NOMO-1 treated with DMSO at 0.1 percent for 48 hours (cell line): ENCODE data around the gene RNF223.
"Not testable (repeated sequence)": the region's sequence is repeated elsewhere in the genome, so short reads cannot be mapped to it uniquely, and the experiment has no call there.

ENCODE experiments used
- DNase-seq: peaks from one replicate; lab custom pipeline; 2025; ENCODE audit not compliant: unreplicated experiment; lab: John Stamatoyannopoulos, UW

The RNF223 gene

DNA sequence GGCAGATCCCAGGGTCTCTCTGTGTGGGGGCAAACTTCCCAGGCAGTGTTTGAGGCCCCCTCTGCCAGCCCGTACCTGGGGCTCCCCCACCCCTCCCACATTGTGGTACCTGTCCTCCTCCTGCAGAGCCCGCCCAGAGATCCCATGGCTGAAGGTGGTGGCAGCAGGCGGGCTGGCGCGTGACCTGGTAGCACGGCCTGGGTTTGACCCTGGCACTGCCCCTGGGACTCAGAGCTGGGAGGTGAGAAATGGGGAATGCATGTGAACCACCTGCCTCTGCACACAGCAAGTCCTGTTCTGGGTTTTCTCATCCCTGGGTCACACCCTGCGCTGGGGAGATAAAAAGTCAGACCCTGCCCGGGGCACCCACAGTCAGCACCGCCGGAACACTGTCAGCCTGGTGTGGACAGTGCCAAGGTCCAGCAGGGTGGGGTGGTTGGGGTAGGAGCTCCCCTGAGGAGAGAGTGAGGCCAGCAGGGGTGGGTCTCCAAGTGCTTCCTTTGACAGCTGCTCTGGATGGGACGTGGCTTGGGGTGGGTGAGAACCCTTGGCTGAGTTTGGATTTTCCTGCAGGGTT is 42.4 kb downstream of the RNF223 start:
- no peak for DNase-seq

DNA sequence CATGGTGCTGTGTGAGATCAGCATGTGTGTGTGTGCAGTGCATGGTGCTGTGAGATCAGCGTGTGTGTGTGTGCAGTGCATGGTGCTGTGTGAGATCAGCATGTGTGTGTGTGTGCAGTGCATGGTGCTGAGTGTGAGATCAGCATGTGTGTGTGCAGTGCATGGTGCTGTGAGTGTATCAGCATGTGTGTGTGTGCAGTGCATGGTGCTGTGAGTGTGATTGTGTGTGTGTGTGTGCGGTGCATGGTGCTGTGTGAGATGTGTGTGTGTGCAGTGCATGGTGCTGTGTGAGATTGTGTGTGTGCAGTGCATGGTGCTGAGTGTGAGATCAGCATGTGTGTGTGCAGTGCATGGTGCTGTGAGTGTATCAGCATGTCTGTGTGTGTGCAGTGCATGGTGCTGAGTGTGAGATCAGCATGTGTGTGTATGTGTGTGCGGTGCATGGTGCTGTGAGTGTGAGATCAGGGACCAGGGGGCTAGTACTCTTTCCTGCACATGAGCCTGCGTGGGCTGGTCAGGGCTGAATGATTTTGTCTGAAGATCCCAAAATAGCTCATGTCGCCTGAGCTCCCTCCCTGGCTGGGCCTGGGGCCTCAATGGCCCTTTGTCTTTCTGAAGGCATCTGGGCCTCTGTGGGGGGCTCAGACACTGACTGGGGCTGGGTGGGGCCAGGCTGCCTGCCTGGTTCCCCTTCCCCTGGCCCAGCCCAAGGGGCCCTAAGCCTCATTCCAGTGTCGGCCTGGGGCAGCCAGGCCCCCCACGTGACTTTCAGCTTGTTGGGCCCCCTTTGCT is 43.0 kb downstream of the RNF223 start:
- DNase-seq = not testable (repeated sequence)

GRCh38 chr1:1027791-1028190 is 46.3 kb downstream of the RNF223 start:
- no peak for DNase-seq

DNA sequence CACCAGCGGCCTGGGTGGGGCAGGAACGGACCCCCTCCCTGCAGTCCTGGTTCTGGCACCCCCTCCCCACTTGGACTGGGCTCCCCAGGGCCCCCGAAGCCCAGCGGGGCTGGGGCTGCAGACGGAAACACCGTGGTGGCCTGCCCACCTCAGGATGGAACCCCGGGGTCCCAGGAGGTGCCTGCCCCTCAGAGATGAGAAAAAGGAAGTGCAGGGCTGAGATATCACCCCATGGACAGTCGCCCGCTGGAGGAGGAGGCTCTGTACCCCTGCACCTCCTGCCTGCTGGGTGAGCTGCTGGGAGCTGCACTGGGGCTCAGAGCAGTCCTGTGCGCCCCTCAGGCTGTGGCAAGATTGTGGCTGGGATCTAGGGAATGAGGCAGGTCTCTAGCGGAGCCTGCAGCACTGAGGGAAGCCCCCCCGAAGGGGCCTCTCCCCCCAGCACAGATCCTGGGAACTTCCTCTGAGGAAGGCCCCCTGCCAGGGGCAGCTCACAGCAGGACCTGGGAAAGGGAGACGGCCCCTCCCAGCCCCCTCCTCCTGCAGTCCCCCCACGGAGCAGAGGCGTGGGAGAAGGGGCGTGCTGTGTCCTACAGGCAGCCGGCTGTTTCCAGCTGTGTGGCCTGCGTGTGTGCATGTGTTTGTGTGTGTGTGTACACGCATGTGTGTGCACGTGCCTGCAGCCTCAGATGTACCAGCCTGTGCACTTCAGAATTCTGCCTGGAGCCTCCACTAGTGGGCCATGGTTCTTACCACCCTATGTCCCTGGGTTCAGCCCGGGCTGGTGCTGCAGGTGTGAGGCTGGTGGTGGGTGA is 47.3 kb downstream of the RNF223 start:
- DNase-seq = no peak

DNA sequence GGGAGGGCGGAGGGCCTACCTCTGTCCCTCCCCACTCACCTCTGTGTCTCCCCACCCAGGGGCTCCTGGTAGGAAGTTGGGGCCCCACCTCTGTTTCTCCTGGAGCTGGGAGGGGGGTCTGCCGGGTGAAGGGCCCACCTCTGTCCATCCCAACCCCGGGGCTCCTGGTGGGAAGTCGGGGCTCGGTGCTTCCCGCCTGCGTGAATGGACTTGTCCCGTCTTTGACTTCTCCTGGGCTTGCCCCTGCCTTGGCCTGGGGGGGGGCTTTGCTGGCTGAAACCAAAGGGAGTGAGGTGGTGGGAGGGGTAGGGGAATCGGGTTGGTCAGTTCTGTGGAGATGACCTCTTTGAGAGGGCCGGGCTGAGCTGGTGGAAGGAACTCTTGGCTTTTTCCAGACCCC is 48.4 kb downstream of the RNF223 start:
- no peak for DNase-seq

DNA sequence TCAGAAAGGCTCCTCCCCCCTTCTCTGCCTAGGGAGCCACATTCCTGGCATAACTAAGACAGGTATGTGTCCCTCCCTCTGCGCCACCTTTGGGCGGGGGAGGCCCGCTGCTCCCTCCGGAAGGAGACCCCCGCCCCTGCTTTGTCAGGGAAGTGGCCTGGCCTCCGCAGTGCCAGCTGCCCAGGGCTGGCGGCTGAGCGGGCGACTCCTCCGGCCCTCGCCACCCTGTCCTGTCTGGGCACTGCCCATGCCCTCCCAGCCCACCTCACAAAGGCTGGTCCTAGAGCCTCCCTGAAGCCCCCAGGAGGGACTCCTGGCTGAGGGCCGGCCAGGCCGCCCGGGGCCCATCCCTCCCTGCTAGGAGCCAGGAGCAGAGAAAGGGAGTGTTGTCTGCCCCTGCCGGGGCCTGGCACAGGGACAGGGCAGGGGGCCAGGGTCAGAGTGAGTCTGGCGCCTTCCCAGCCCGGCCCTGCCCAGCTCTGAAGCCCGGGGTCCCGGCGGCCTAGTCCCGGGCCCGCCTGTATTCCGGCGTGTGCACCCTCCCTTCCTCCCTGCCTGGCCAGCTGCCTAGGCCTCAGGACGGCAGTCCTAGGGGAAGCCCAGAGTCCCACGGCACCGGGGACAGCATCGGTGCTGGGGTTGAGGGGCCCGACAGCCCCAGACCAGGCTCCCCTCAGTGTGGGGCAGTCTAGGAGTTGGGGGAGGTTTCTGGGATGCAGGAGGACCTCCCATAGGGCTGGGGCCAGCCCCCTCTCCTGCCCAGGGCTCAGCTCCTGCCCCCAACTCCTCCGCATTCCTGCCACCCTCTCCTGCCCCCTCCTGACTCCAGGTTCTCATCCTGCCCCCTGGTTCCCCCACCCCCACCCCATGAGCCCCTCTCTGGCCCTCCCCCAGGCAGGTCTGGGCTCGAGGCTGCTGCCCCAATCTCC is 49.1 kb downstream of the RNF223 start:
- no peak for DNase-seq

DNA sequence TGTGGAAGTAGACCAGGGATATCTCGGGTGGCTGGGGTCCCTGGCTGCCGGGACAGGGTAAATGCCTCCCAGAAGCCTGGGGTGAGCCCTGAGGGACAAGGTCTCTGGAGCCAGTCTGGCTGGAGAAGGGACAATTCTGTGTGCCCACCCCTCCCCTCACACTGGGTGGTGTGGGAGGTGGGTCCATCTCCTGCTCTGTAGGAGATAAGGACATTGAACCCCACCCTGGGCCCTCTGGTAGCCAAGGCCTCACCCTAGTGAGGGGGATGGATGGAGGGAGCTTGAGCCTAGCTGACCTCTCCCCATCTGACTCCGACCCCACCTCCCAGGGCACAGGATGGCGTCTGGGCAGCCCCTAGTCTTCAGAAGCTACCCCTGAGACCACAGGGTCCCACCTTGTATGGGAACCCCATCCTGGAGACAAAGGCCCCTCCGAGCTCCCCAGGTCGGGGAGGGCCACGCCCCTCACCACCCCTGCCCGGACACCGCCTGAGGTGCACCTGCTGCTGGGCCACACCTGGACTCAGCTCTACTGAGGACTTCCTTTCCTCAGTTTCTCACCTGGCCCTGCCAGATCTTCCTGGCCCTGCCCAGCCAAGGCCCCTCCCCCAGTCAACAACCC is 49.8 kb downstream of the RNF223 start:
- DNase-seq = no peak

GRCh38 chr1:1023700-1024099 is 50.4 kb downstream of the RNF223 start:
- no peak for DNase-seq

DNA sequence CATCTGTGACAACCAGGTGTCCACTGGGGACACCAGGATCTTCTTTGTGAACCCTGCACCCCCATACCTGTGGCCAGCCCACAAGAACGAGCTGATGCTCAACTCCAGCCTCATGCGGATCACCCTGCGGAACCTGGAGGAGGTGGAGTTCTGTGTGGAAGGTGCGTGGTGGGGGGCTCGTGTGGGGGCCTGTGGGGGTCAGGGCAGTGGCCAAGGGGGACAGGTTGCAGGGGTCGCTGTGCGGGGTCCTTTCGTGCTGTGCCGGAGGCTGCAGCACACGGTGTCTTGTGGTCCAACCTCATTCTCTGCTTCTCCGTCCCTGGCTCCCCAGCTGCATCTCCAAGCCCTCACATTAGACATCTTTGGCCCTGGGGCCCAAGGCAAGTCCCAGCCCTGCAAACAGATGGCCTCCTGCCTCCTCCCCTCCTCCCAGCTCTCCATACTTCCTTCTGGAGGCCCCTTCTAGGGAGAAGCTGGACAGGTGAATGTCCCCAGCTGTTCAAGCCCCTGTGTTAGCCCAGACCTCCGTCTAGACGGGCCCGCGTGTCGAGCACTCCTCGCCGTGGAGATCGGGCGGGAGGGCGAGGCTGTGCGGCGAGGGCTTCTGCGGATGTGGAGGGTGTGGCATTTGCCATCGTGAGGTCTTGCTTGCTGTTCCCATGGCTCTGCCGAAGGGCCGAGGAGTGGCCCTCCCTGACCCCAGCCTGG is 51.6 kb downstream of the RNF223 start:
- no peak for DNase-seq

- no peak for DNase-seq
Observed at GRCh38 chr1:1021920-1022259, 52.2 kb downstream of the RNF223 start.

- no peak for DNase-seq
Observed at GRCh38 chr1:1021010-1021919, 52.8 kb downstream of the RNF223 start.
